Lower leg skin (tissue), 4 donors: ENCODE measurements around the gene ARHGEF16. TPM values are rescaled to one million over a fixed set of nuclear protein-coding genes. Genes with fewer than 3 reads are reported as not detected.

ENCODE experiments used
- DNase-seq, 2 donors: peaks; one replicate each; pipeline ENCODE4 v3.0.0-alpha.2; 2019; ENCODE audit warnings: low spot score in 2 of 2
- H3K4me3 ChIP-seq: fragments of 200-600 bp; sonication (generic); 2 replicates; pipeline ENCODE4 v1.5.1; 2017; ENCODE audit warnings: mild to moderate bottlenecking, low read depth; ENCODE audit not compliant: poor library complexity, severe bottlenecking
- CTCF ChIP-seq, 3 donors: fragments of 450-650 bp; IDR thresholded peaks; one replicate each; pipeline ENCODE4 v1.5.1; 2016; ENCODE audit warnings: antibody characterized with exemption in 3 of 3, mild to moderate bottlenecking in 3 of 3, moderate library complexity in 2 of 3
- POLR2A ChIP-seq, 2 donors: fragments of 450-650 bp; IDR thresholded peaks; one replicate each; pipeline ENCODE4 v1.6.1; 2016 to 2017; ENCODE audit warnings: antibody characterized with exemption in 2 of 2, mild to moderate bottlenecking in 1 of 2, moderate library complexity in 1 of 2
- WGBS, 2 donors: methylation state at CpG; one replicate each; pipeline ENCODE4 v1.1.5; 2018; 5-methylcytosine and 5-hydroxymethylcytosine counted together
- intact Hi-C: fragments of 100-400 bp; cut with DNase I; formaldehyde crosslinking; loops from one replicate; pipeline ENCODE4 v1.15.0; 2023; ENCODE audit warnings: low total_unique reads
- total RNA-seq, 4 donors: library from RNA; depleted of rRNA; stranded (reverse); fragments of >200 nt; gene quantifications; one replicate each; pipeline ENCODE4 v1.1.0, GENCODE V29; 2016

ARHGEF16 gene
- total RNA-seq, result 10 to 100 TPM in 2 of 4 donors, 1 to 10 TPM in 2; 7.9 to 11.5 (median 9.8) TPM

GRCh38 chr1:3453891-3454810, at the start of gene ARHGEF16:
TSS of gene ARHGEF16 (plus strand) at chr1:3454665. CDS start at chr1:3463085, 8,420 bp downstream.
- no peak for DNase-seq
- TF ChIP-seq POLR2A (IDR thresholded peaks at IDR 0.05) (no peak), CTCF (IDR thresholded peaks at IDR 0.05) (no peak)
- intact Hi-C loops, result loop anchor here (2.0 to 5.0 kb wide), 2 partner anchors 29 to 163 kb away; no protein-coding TSS in a partner anchor
- WGBS, 2 donors, result 7 to 17% methylated on average over 17 to 24 of the region's 84 CpGs
- peak within 1 kb of the TSS; percentile 32 for H3K4me3 ChIP-seq

DNA sequence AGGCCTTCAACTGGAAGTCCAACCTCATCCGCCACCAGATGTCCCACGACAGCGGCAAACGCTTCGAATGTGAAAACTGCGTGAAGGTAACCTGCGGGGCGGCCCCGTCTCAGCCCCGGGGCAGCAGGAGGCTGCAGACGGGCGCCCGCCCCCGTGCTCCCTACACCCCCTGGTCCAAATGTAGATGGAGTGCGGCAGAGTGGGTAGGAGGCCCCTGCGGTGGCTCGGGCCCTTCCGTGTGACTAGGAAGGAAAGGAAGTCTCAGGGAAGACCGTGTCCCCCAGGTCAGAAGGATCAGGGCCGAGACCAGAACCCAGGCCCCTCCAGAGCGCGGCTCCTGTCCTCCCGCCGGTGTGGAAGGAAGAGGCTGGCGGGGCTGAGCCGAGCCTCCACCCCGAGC, 49.7 kb upstream of the ARHGEF16 start:
- DNase-seq, result no peak
- no peak overlapping the region for H3K4me3 ChIP-seq
- 75 to 76% methylated on average over 27 of the region's 27 CpGs for WGBS, 2 donors
- intact Hi-C loops, result no loop called here
- TF ChIP-seq POLR2A (IDR thresholded peaks at IDR 0.05), result no peak
- no peak for TF ChIP-seq CTCF (IDR thresholded peaks at IDR 0.05)

DNA sequence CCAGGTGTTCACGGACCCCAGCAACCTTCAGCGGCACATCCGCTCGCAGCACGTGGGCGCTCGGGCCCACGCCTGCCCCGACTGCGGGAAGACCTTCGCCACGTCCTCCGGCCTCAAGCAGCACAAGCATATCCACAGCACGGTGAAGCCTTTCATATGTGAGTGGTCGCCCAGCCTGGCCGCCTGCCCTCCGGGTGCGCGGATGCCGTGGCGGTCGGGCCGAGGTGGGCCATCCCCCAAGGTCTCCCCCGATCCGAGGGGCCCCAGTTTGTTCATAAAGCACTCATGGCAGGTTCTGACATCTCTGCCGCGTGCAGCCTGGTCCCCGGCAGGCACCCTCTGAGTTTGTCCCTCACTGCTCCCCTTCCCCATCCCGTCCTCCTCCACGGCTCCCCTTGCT, 49.0 kb upstream of the ARHGEF16 start:
- intact Hi-C loops, result no loop called here
- WGBS, 2 donors, result 48 to 72% methylated on average over 22 to 30 of the region's 30 CpGs
- H3K4me3 ChIP-seq, result no peak overlapping the region
- no peak for DNase-seq
- TF ChIP-seq CTCF (IDR thresholded peaks at IDR 0.05), result no peak
- TF ChIP-seq POLR2A (IDR thresholded peaks at IDR 0.05), result no peak

DNA sequence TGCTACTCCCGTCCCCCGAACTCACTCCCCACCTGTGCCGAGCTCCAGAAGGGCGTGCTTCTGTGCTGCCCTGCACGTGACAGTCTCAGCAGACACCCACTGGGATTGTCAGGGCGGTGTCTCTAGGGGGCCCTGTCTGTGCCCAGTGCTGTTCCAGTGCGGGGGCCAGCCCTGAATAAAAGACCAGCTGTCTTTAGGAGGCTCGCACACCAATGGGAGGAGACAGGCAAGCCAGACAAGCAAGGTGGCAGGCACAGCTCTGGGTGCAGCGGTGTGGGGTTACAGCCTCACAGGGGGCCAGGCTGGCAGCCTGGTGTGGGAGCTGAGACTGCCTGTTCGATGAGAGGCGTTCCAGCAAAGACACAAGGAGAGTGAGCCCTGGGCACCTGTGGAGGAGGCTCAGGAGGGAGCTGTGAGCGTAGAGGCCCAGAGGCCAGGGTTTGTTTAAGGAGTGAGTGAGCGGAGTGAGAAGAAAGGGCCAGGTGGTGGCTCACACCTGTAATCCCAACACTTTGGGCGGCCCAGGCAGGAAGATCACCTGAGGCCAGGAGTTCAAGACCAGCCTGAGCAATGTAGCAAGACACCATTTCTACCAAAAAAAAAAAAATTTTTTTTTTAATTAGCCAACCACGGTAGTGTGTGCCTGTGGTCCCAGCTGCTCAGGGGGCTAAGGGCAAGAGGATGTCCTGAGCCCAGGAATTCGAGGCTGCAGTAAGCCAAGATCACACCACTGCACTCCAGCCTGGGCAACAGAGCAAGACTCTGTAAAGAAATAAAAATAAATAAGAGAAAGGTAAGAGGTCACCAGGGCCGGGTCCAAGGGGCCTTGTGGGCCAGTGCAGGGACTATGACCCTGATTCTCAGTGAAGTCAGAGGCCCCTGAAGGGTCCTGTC, 48.2 kb upstream of the ARHGEF16 start:
- TF ChIP-seq POLR2A (IDR thresholded peaks at IDR 0.05) (no peak), CTCF (IDR thresholded peaks at IDR 0.05) (no peak)
- intact Hi-C loops, result no loop called here
- H3K4me3 ChIP-seq, result no peak overlapping the region
- 72 to 80% methylated on average over 13 to 16 of the region's 17 CpGs for WGBS, 2 donors
- DNase-seq, result no peak

- intact Hi-C loops, result no loop called here
Observed at GRCh38 chr1:3407021-3407420, 47.4 kb upstream of the ARHGEF16 start.

More at GRCh38 chr1:3407021-3407420, 47.4 kb upstream of the ARHGEF16 start:
- no peak for TF ChIP-seq POLR2A (IDR thresholded peaks at IDR 0.05)
- TF ChIP-seq CTCF (IDR thresholded peaks at IDR 0.05), result no peak
- DNase-seq, result no peak
- no peak overlapping the region for H3K4me3 ChIP-seq
- 85 to 86% methylated on average over 10 to 12 of the region's 12 CpGs for WGBS, 2 donors
